ENCODE measurements around the gene SEC22B. TPM values are rescaled to one million over a fixed set of nuclear protein-coding genes. Genes with fewer than 3 reads are reported as not detected.

SEC22B gene
- 30.6 and 35.4 TPM in 2 replicates for total RNA-seq

DNA sequence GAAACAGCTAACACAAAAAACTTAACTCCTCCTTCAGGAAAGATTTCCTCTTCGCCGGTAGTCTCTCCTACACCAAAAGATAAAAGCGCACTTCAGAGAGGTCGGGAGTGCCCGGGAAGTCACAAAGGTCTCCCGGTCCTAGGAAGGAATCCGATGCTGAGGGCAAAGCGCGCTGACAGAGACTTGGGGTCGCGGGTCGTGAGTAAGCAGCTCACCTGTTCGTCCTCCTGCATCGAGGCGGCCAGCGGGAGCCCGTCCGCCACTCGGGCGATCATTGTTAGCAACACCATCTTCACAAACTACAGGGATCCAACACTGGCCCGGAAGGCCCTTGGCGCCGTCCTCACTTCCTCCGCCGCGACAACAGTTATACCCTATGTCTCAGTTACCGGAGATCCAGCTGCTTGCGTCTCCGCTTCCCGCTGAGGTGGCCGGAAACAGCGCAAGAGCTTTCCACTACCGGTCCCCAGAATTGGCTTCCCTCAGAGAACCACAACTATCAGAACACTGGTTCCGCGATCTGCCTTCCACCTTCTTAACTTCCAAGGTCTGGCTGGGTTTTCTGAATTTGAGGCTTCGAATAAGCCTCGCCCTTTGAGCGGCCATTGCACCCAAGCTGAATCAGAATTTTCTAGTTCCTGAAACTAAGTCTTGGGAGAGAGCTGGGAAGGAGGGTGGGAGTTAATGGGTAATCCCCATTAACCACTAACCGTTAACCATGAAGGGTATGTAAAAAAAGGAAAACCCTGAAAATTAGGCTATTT, at the start of gene SEC22B:
Gene SEC22B, minus strand, starts transcription at position 429 of the 764 bp plus-strand sequence. Its CDS starts 139 bp downstream, at position 290.

Other genes with a start within 250 kb of the SEC22B start
- gene NOTCH2, start 106.9 kb downstream of the SEC22B start, total RNA-seq: 64.9 and 72.2 TPM in 2 replicates
- 4.6 and 8.2 TPM in 2 replicates for gene NBPF8, start 238.5 kb upstream of the SEC22B start, total RNA-seq

Data from pericardium fibroblast (primary cell).